Stimulated activated CD4-positive, alpha-beta T cell treated with anti-CD3 and anti-CD28 coated beads, Interleukin-1b, Interleukin-23, amount 100 ng/mL, for 48 hours (primary cell): Measurements from ENCODE around the gene TRIM47.
A peak's percentile ranks its signal among the peaks of the same experiment; 100 is the strongest.
"Not testable (repeated sequence)": the region's sequence is repeated elsewhere in the genome, so short reads cannot be mapped to it uniquely, and the experiment has no call there.

Source experiments
- DNase-seq: peaks from one replicate; pipeline ENCODE4 v3.0.0-alpha.2; 2020

The TRIM47 gene

GRCh38 chr17:75865404-75866188 is 12.8 kb downstream of the TRIM47 start:
- DNase-seq: not testable (repeated sequence)

- not testable (repeated sequence) for DNase-seq
Observed at GRCh38 chr17:75864887-75865286, 13.5 kb downstream of the TRIM47 start.

- DNase-seq: peak; percentile 48
Observed at GRCh38 chr17:75864448-75864871, 13.9 kb downstream of the TRIM47 start.

- no peak for DNase-seq
Observed at GRCh38 chr17:75861927-75862317, 16.5 kb downstream of the TRIM47 start.

- DNase-seq: not testable (repeated sequence)
Observed at GRCh38 chr17:75859358-75859757, 19.0 kb downstream of the TRIM47 start.

GRCh38 chr17:75856062-75856756 is 22.2 kb downstream of the TRIM47 start:
- no peak for DNase-seq

GRCh38 chr17:75855310-75856061 is 22.9 kb downstream of the TRIM47 start, which contains the start of gene WBP2:
Gene WBP2 (minus strand): TSS chr17:75855335. CDS start chr17:75855297, 38 bp downstream.
- DNase-seq: peak; percentile 99

GRCh38 chr17:75854881-75855309 is 23.5 kb downstream of the TRIM47 start:
- no peak for DNase-seq

- DNase-seq: no peak
Observed at GRCh38 chr17:75854101-75854748, 24.2 kb downstream of the TRIM47 start.

- no peak for DNase-seq
Observed at GRCh38 chr17:75853433-75853832, 24.9 kb downstream of the TRIM47 start.

- not testable (repeated sequence) for DNase-seq
Observed at GRCh38 chr17:75851693-75851991, 26.7 kb downstream of the TRIM47 start.

GRCh38 chr17:75850928-75851692 is 27.3 kb downstream of the TRIM47 start:
- no peak for DNase-seq

GRCh38 chr17:75849724-75850123 is 28.7 kb downstream of the TRIM47 start:
- no peak for DNase-seq

GRCh38 chr17:75849279-75849646 is 29.1 kb downstream of the TRIM47 start:
- no peak for DNase-seq

GRCh38 chr17:75848523-75849278 is 29.7 kb downstream of the TRIM47 start:
- DNase-seq: peak; percentile 77

- DNase-seq: no peak
Observed at GRCh38 chr17:75847614-75848522, 30.5 kb downstream of the TRIM47 start.

- DNase-seq: no peak
Observed at GRCh38 chr17:75846692-75847613, 31.4 kb downstream of the TRIM47 start.

- no peak for DNase-seq
Observed at GRCh38 chr17:75845933-75846691, 32.3 kb downstream of the TRIM47 start.
